GM12878 (cell line): ENCODE data around the gene GOLIM4. TPM values are rescaled to one million over a fixed set of nuclear protein-coding genes. Genes with fewer than 3 reads are reported as not detected.

Experiments
- ATAC-seq: fragments of 200-7000 bp; cut with Tn5 transposase; 3 replicates; pipeline ENCODE4 v1.9.1; 2020; ENCODE audit warnings: mild to moderate bottlenecking, moderate library complexity
- BruUV-seq: library from RNA; stranded (reverse); fragments of 400-500 nt; replicated peaks from 2 replicates; lab custom pipeline; 2021; lab: Mats Ljungman, UMichigan
- CTCF ChIA-PET: fragments of 300-600 bp; sonication (Branson Sonifier 250); formaldehyde crosslinking; extraction: SDS; loops from one replicate; lab custom pipeline; 2021; ENCODE audit warnings: inconsistent platforms; lab: Yijun Ruan, JAX
- POLR2A ChIA-PET: fragments of 350-600 bp; formaldehyde crosslinking; extraction: SDS; loops from one replicate; lab custom pipeline; 2021; ENCODE audit warnings: inconsistent platforms; lab: Charles Lee
- RAD21 ChIA-PET: fragments of 300-600 bp; sonication (Branson Sonifier 250); formaldehyde crosslinking; loops from one replicate; lab custom pipeline; 2023; ENCODE audit warnings: antibody characterized with exemption; ENCODE audit not compliant: unreplicated experiment; lab: Charles Lee
- SMC1A ChIA-PET: fragments of 300-600 bp; sonication (Branson Sonifier 250); formaldehyde crosslinking; loops from one replicate; lab custom pipeline; 2023; ENCODE audit not compliant: unreplicated experiment, uncharacterized antibody; lab: Charles Lee
- DNase-seq: peaks from one replicate; pipeline ENCODE4 v3.0.0-alpha.2; 2011; ENCODE audit warnings: low read depth, low spot score
- FAIRE-seq: peaks from 3 replicates; lab custom pipeline; 2011; peaks lifted over from hg19 to GRCh38; lab: Jason Lieb, UNC
- H2AFZ ChIP-seq: 2 replicates; pipeline ENCODE4 v1.6.0; 2011; ENCODE audit warnings: low read depth, low read length, control low read depth; ENCODE audit not compliant: control insufficient read depth
- H3K27ac ChIP-seq: 2 replicates; pipeline ENCODE4 v1.5.1; 2011; ENCODE audit warnings: control low read depth; ENCODE audit not compliant: control insufficient read depth, insufficient read depth
- H3K27me3 ChIP-seq, 2 experiments: replicated peaks in 1 of 2; 2 replicates each; pipeline versions ENCODE4 v1.6.0 to v1.6.1; 2011; ENCODE audit warnings: low read length in 1 of 2; ENCODE audit not compliant: control insufficient read depth in 2 of 2, insufficient read depth in 2 of 2
- H3K36me3 ChIP-seq, 2 experiments: 2 replicates each; pipeline ENCODE4 v1.5.1; 2011; ENCODE audit warnings: low read length in 1 of 2; ENCODE audit not compliant: control insufficient read depth in 2 of 2, insufficient read depth in 2 of 2
- H3K4me1 ChIP-seq: 2 replicates; pipeline ENCODE4 v1.6.1; 2011; ENCODE audit warnings: mild to moderate bottlenecking, low read length, moderate library complexity, mixed read lengths; ENCODE audit not compliant: control insufficient read depth, insufficient read depth
- H3K4me2 ChIP-seq: 2 replicates; pipeline ENCODE4 v1.6.0; 2011; ENCODE audit warnings: control low read depth; ENCODE audit not compliant: control insufficient read depth, insufficient read depth
- H3K4me3 ChIP-seq: fragments of 200-600 bp; sonication (generic); 2 replicates; pipeline ENCODE4 v1.5.1; 2016
- H3K79me2 ChIP-seq: 2 replicates; pipeline ENCODE4 v1.6.0; 2011; ENCODE audit warnings: low read length; ENCODE audit not compliant: control insufficient read depth, insufficient read depth
- H3K9ac ChIP-seq: 2 replicates; pipeline ENCODE4 v1.8.0; 2011; ENCODE audit warnings: low read length, control low read depth, mixed read lengths; ENCODE audit not compliant: control insufficient read depth, insufficient read depth
- H3K9me3 ChIP-seq: replicated peaks from 3 replicates; pipeline ENCODE4 v1.5.1; 2011; ENCODE audit warnings: mild to moderate bottlenecking, low read length; ENCODE audit not compliant: control insufficient read depth, insufficient read depth
- H4K20me1 ChIP-seq: 2 replicates; pipeline ENCODE4 v1.6.0; 2011; ENCODE audit not compliant: control insufficient read depth, insufficient read depth
- BACH1 ChIP-seq: fragments of 450-650 bp; IDR thresholded peaks from 2 replicates; pipeline ENCODE4 v1.6.1; 2017; ENCODE audit warnings: mild to moderate bottlenecking, borderline replicate concordance
- CBX5 ChIP-seq: sonication (generic); IDR thresholded peaks from 2 replicates; pipeline ENCODE4 v1.6.1; 2016; ENCODE audit warnings: low read depth, moderate library complexity, mild to moderate bottlenecking, inconsistent platforms
- CEBPB ChIP-seq, 2 experiments: fragments of 150-350 bp in 1 of 2; IDR thresholded peaks; 2 replicates each; pipeline ENCODE4 v1.6.1; 2012 to 2014; ENCODE audit warnings: low read depth in 2 of 2, low read length in 2 of 2, borderline replicate concordance in 1 of 2, inconsistent platforms in 1 of 2
- CREM ChIP-seq: IDR thresholded peaks from 2 replicates; pipeline ENCODE4 v1.6.1; 2014; ENCODE audit warnings: antibody characterized with exemption, low read depth
- GABPA ChIP-seq: IDR thresholded peaks from 2 replicates; pipeline ENCODE4 v1.6.1; 2014; ENCODE audit warnings: antibody characterized with exemption, low read depth, mild to moderate bottlenecking, inconsistent platforms
- HCFC1 ChIP-seq: fragments of 150-350 bp; IDR thresholded peaks from 2 replicates; pipeline ENCODE4 v1.6.1; 2014; ENCODE audit warnings: low read length
- LARP7 ChIP-seq: fragments of 450-650 bp; IDR thresholded peaks from 2 replicates; pipeline ENCODE4 v1.6.1; 2017; ENCODE audit warnings: mild to moderate bottlenecking
- RELA ChIP-seq: fragments of 450-650 bp; IDR thresholded peaks from 2 replicates; pipeline ENCODE4 v1.8.0; 2014; ENCODE audit warnings: borderline replicate concordance; ENCODE audit not compliant: partially characterized antibody
- STAT1 ChIP-seq: fragments of 450-650 bp; conservative IDR thresholded peaks from 2 replicates; pipeline ENCODE4 v1.6.1; 2014; ENCODE audit warnings: antibody characterized with exemption, mild to moderate bottlenecking
- TAF1 ChIP-seq: IDR thresholded peaks from 2 replicates; pipeline ENCODE4 v1.6.1; 2011; ENCODE audit warnings: mild to moderate bottlenecking, low read depth, low read length, borderline replicate concordance
- WRNIP1 ChIP-seq: IDR thresholded peaks from 2 replicates; pipeline ENCODE4 v1.6.1; 2011; ENCODE audit warnings: low read depth, low read length, improper control_type of control experiment, borderline replicate concordance
- ZNF207 ChIP-seq: fragments of 450-650 bp; IDR thresholded peaks from 2 replicates; pipeline ENCODE4 v1.6.1; 2014; ENCODE audit warnings: antibody characterized with exemption, mild to moderate bottlenecking, borderline replicate concordance
- in situ Hi-C: fragments of 300-500 bp; cut with MboI; formaldehyde crosslinking; loops from 9 replicates; pipeline ENCODE4 v1.14.3; 2018; ENCODE audit warnings: mixed read lengths
- intact Hi-C: fragments of 100-400 bp; cut with micrococcal nuclease; formaldehyde crosslinking; loops from one replicate; pipeline ENCODE4 v1.14.2; 2022; ENCODE audit not compliant: unreplicated experiment
- polyA plus RNA-seq, 11 experiments: library from polyadenylated mRNA; depleted of rRNA in 4 of 11; unstranded in 6 of 11; stranded (reverse) in 5 of 11; fragments of >200 nt; fragmentation: Nextera tagmentation in 4 of 11; fragmentation: Illumina TruSeq in 1 of 11; extraction: Ambion mirVana in 4 of 11; extraction: Trizol in 1 of 11; gene quantifications; 1 replicate in 1 of 11; 2 replicates in 10 of 11; pipeline versions ENCODE4 v1.2.1 to v1.2.3, GENCODE V29; 2011 to 2016; ENCODE audit warnings: inconsistent platforms in 2 of 11, missing spikeins in 2 of 11, low read depth in 1 of 11
- total RNA-seq, 4 experiments: library from RNA; depleted of rRNA in 3 of 4; stranded (reverse); fragments of >200 nt in 3 of 4; fragmentation: Illumina TruSeq in 1 of 4; extraction: Trizol in 1 of 4; gene quantifications; 2 replicates each; pipeline versions ENCODE4 v1.2.1 to v1.2.3, GENCODE V29; 2013 to 2021
- TF ChIP-seq, protein P1 (sequence below): IDR thresholded peaks from 2 replicates; pipeline ENCODE4 v1.6.1; 2012; ENCODE audit warnings: low read depth, low read length, improper control_type of control experiment
- TF ChIP-seq, protein P2 (sequence below): IDR thresholded peaks from 2 replicates; pipeline ENCODE4 v1.6.1; 2011; ENCODE audit warnings: low read depth, mild to moderate bottlenecking, low read length, moderate library complexity, borderline replicate concordance; ENCODE audit errors: extremely low read depth

The GOLIM4 gene
- total and polyA plus RNA-seq, 10 of the 15 experiments (the other 5 are each of a cell fraction or from before 2014, with no cell fraction given): 11.1 to 32.4 (median 19.3) TPM

DNA sequence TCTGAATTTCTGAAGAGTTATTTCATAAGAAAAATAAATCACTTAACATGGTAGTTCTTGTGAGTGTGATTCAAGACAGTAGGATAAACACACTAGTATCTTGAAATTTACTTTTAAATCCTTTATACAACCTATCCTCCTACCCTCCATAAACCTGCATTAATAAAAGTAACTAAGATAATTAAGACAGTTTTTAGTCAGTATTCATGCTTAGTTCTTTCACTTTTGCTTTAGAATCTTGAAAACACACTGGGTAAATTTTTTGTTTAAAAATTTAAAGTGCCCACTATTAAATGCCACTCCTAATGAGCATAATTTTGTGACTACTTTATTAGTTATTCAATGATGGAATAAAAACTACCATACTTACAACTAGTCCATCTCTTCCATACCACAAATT, 28.8 kb downstream of the GOLIM4 start:
- no TSS peak for BruUV-seq
- Histone ChIP-seq H3K36me3 (no peaks in the 10 kb centered on the region), H3K9ac (no peak overlapping the region), H3K4me2 (peak overlapping the region; percentile 47; the same call in 1 of the 2 replicates), H3K4me3 (no peak overlapping the region; the same call in 1 of the 2 replicates), H4K20me1 (no peaks in the 10 kb centered on the region), H3K27ac (no peak overlapping the region; the same call in 1 of the 2 replicates), H3K4me1 (peaks cover 10% of the 10 kb centered on the region), H3K79me2 (peaks cover 5% of the 10 kb centered on the region), H3K9me3 (no peaks in the 10 kb centered on the region), H2AFZ (peak overlapping the region; percentile 41), H3K27me3 (no peaks in the 10 kb centered on the region)
- ChIA-PET CTCF (no interaction called here), SMC1A (no interaction called here), POLR2A (no interaction called here), RAD21 (no interaction called here)
- no peak for FAIRE-seq
- DNase-seq: no peak
- TF ChIP-seq LARP7: no peak
- no peak for TF ChIP-seq WRNIP1
- TF ChIP-seq HCFC1: no peak
- no peak for TF ChIP-seq BACH1
- TF ChIP-seq RELA: no peak
- TF ChIP-seq ZNF207: no peak
- TF ChIP-seq CREM: no peak
- TF ChIP-seq, protein P1, sequence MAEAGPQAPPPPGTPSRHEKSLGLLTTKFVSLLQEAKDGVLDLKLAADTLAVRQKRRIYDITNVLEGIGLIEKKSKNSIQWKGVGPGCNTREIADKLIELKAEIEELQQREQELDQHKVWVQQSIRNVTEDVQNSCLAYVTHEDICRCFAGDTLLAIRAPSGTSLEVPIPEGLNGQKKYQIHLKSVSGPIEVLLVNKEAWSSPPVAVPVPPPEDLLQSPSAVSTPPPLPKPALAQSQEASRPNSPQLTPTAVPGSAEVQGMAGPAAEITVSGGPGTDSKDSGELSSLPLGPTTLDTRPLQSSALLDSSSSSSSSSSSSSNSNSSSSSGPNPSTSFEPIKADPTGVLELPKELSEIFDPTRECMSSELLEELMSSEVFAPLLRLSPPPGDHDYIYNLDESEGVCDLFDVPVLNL: no peak
- TF ChIP-seq GABPA: no peak
- TF ChIP-seq, protein P2, sequence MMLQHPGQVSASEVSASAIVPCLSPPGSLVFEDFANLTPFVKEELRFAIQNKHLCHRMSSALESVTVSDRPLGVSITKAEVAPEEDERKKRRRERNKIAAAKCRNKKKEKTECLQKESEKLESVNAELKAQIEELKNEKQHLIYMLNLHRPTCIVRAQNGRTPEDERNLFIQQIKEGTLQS: no peak
- TF ChIP-seq CEBPB (IDR thresholded peaks at IDR 0.05; ENCODE audit: borderline replicate concordance in 1 of 2, low read depth in 2 of 2, low read length in 2 of 2): no peak
- TF ChIP-seq TAF1: no peak
- no peak for TF ChIP-seq STAT1
- TF ChIP-seq CBX5: no peak
- ATAC-seq: peak; percentile 56
- in situ Hi-C loops (no loop called here), intact Hi-C loops (loop anchor here (2.0 kb wide), 1 partner anchor 22 kb away; no protein-coding TSS in a partner anchor)
